GM12878 (cell line): Measurements from ENCODE around the gene AGK.

Source experiments
- CBX5 ChIP-seq: sonication (generic); IDR thresholded peaks from 2 replicates; pipeline ENCODE4 v1.6.1; 2016; ENCODE audit warnings: low read depth, moderate library complexity, mild to moderate bottlenecking, inconsistent platforms
- MYB ChIP-seq: fragments of 150-350 bp; IDR thresholded peaks from 2 replicates; pipeline ENCODE4 v1.6.1; 2014; ENCODE audit warnings: mild to moderate bottlenecking, low read depth, low read length, borderline replicate concordance
- TF ChIP-seq, protein P1 (sequence below): fragments of 450-650 bp; IDR thresholded peaks from 2 replicates; pipeline ENCODE4 v1.6.1; 2018; ENCODE audit warnings: borderline replicate concordance, mild to moderate bottlenecking; ENCODE audit not compliant: partially characterized antibody

DNA sequence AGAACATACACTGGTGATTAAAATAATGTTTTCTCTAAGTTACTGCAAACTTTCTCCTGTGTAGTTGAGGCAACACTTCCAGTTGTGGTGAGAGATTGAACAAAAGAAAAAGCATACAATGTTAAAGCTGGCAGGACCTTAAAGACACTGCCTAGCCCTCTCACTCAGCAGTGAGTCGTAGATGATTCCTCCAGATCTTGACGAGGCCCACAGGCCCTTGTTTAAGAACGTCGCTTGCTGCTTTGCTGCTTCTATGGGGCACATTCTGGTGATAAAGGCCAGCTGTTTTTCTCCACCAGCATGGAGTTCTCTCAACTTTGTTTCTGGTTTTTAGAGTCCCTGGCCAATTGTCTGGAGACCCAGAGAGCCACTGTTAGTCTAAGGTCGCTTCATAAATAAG is 153.5 kb downstream of the AGK start:
- no peak for TF ChIP-seq MYB
- no peak for TF ChIP-seq CBX5
- TF ChIP-seq, protein P1, sequence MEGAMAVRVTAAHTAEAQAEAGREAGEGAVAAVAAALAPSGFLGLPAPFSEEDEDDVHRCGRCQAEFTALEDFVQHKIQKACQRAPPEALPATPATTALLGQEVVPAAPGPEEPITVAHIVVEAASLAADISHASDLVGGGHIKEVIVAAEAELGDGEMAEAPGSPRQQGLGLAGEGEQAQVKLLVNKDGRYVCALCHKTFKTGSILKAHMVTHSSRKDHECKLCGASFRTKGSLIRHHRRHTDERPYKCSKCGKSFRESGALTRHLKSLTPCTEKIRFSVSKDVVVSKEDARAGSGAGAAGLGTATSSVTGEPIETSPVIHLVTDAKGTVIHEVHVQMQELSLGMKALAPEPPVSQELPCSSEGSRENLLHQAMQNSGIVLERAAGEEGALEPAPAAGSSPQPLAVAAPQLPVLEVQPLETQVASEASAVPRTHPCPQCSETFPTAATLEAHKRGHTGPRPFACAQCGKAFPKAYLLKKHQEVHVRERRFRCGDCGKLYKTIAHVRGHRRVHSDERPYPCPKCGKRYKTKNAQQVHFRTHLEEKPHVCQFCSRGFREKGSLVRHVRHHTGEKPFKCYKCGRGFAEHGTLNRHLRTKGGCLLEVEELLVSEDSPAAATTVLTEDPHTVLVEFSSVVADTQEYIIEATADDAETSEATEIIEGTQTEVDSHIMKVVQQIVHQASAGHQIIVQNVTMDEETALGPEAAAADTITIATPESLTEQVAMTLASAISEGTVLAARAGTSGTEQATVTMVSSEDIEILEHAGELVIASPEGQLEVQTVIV = no peak
